Measurements from ENCODE around the gene TNRC6B. TPM values are rescaled to one million over a fixed set of nuclear protein-coding genes. Genes with fewer than 3 reads are reported as not detected.

TNRC6B gene
- total RNA-seq, 4 donors from 2014 or later = 34.5 to 57.0 (median 45.4) TPM

GRCh38 chr22:40342521-40342920 is 164.8 kb downstream of the TNRC6B start:
- 52% methylated on average over 9 of the region's 9 CpGs for WGBS
- H3K27me3 ChIP-seq = no peaks in the 10 kb centered on the region
- DNase-seq (ENCODE audit: extremely low spot score) = no peak
- intact Hi-C loops (cut with DNase I) = no loop called here
- H3K36me3 ChIP-seq = no peaks in the 10 kb centered on the region
- H3K4me1 ChIP-seq = peaks cover 11 to 18% (median 17%) of the 10 kb centered on the region in 4 donors
- H3K9me3 ChIP-seq = no peaks in the 10 kb centered on the region
- H3K27ac ChIP-seq (replicated peaks in 1 of 4) = no peak overlapping the region
- TF ChIP-seq POLR2AphosphoS5 (IDR thresholded peaks at IDR 0.05) (no peak), EP300 (IDR thresholded peaks at IDR 0.05) (no peak), POLR2A (IDR thresholded peaks at IDR 0.05; ENCODE audit: low read depth) (no peak), CTCF (IDR thresholded peaks at IDR 0.05) (no peak)
- no peak overlapping the region for H3K4me3 ChIP-seq

- intact Hi-C loops (cut with DNase I) = loop anchor here (5.0 kb wide), 1 partner anchor 813 kb away; the partner anchor contains the start of gene RPS19BP1
- TF ChIP-seq POLR2A (IDR thresholded peaks at IDR 0.05; ENCODE audit: low read depth) (no peak), EP300 (IDR thresholded peaks at IDR 0.05) (no peak), POLR2AphosphoS5 (IDR thresholded peaks at IDR 0.05) (no peak), CTCF (IDR thresholded peaks at IDR 0.05) (no peak)
- H3K4me1 ChIP-seq = peaks cover 20 to 32% (median 29%) of the 10 kb centered on the region in 4 donors
- H3K4me3 ChIP-seq = peak overlapping the region; percentile 67 to 93 (median 81)
- no peak for DNase-seq (ENCODE audit: extremely low spot score)
- WGBS = 79% methylated on average over 4 of the region's 6 CpGs
- H3K36me3 ChIP-seq = peaks cover 7 to 21% (median 15%) of the 10 kb centered on the region in 4 donors
- H3K27ac ChIP-seq (replicated peaks in 1 of 4) = peak overlapping the region; percentile 86 to 90 (median 88)
- H3K9me3 ChIP-seq = no peaks in the 10 kb centered on the region
- no peaks in the 10 kb centered on the region for H3K27me3 ChIP-seq
Observed at GRCh38 chr22:40345271-40345670, 167.5 kb downstream of the TNRC6B start.

GRCh38 chr22:40345815-40346184 is 168.1 kb downstream of the TNRC6B start:
- no peak for DNase-seq (ENCODE audit: extremely low spot score)
- no peaks in the 10 kb centered on the region for H3K9me3 ChIP-seq
- WGBS = 2% methylated on average over 20 of the region's 20 CpGs
- H3K27me3 ChIP-seq = no peaks in the 10 kb centered on the region
- H3K4me3 ChIP-seq = peak overlapping the region; percentile 67 to 93 (median 81)
- TF ChIP-seq POLR2A (IDR thresholded peaks at IDR 0.05; ENCODE audit: low read depth) = no peak
- no peak for TF ChIP-seq POLR2AphosphoS5 (IDR thresholded peaks at IDR 0.05)
- H3K36me3 ChIP-seq = peaks cover 12 to 26% (median 20%) of the 10 kb centered on the region in 4 donors
- H3K4me1 ChIP-seq = peaks cover 20 to 32% (median 29%) of the 10 kb centered on the region in 4 donors
- intact Hi-C loops (cut with DNase I) = loop anchor here (2.0 to 5.0 kb wide), 2 partner anchors 301 to 813 kb away; partner anchors contain the start of gene RPS19BP1
- peak overlapping the region; percentile 86 to 90 (median 88) for H3K27ac ChIP-seq (replicated peaks in 1 of 4)

- H3K4me3 ChIP-seq = peak within 1 kb of the TSS; percentile 67 to 93 (median 81)
- peak within 1 kb of the TSS; percentile 86 to 90 (median 88) for H3K27ac ChIP-seq (replicated peaks in 1 of 4)
- 0% methylated on average over 20 of the region's 65 CpGs for WGBS
- H3K36me3 ChIP-seq = peaks cover 18 to 32% (median 27%) of the 10 kb centered on the region in 4 donors
- H3K27me3 ChIP-seq = no peaks in the 10 kb centered on the region
- peaks cover 20 to 32% (median 29%) of the 10 kb centered on the region in 4 donors for H3K4me1 ChIP-seq
- H3K9me3 ChIP-seq = no peaks in the 10 kb centered on the region
- intact Hi-C loops (cut with DNase I) = loop anchor here (2.0 to 5.0 kb wide), 2 partner anchors 302 to 814 kb away; partner anchors contain the start of gene RPS19BP1
- TF ChIP-seq POLR2AphosphoS5 (IDR thresholded peaks at IDR 0.05) = peak; percentile 92 to 97
- TF ChIP-seq CTCF (IDR thresholded peaks at IDR 0.05) = peak in 2 of 3 experiments; percentile 9 to 34
- no peak for TF ChIP-seq EP300 (IDR thresholded peaks at IDR 0.05)
- TF ChIP-seq POLR2A (IDR thresholded peaks at IDR 0.05; ENCODE audit: low read depth) = peak; percentile 91
- peak; percentile 97 for DNase-seq (ENCODE audit: extremely low spot score)
Observed at GRCh38 chr22:40346185-40347118, 168.7 kb downstream of the TNRC6B start, which contains the start of gene ADSL. TSS of gene ADSL (plus strand) at chr22:40346500. CDS start at chr22:40346559, 59 bp downstream.

- H3K4me3 ChIP-seq = peak overlapping the region; percentile 67 to 93 (median 81)
- intact Hi-C loops (cut with DNase I) = loop anchor here (2.0 to 5.0 kb wide), 2 partner anchors 302 to 815 kb away; partner anchors contain the start of gene RPS19BP1
- WGBS = 20% methylated on average over 10 of the region's 10 CpGs
Observed at GRCh38 chr22:40347300-40347699, 169.6 kb downstream of the TNRC6B start.

More at GRCh38 chr22:40347300-40347699, 169.6 kb downstream of the TNRC6B start:
- no peak for TF ChIP-seq CTCF (IDR thresholded peaks at IDR 0.05)
- TF ChIP-seq POLR2A (IDR thresholded peaks at IDR 0.05; ENCODE audit: low read depth) = no peak
- TF ChIP-seq EP300 (IDR thresholded peaks at IDR 0.05) = no peak
- no peak for TF ChIP-seq POLR2AphosphoS5 (IDR thresholded peaks at IDR 0.05)
- DNase-seq (ENCODE audit: extremely low spot score) = no peak
- Histone ChIP-seq H3K27me3 (no peaks in the 10 kb centered on the region), H3K27ac (replicated peaks in 1 of 4) (peak overlapping the region; percentile 86 to 90 (median 88)), H3K36me3 (peaks cover 21 to 41% (median 35%) of the 10 kb centered on the region in 4 donors), H3K4me1 (peaks cover 20 to 32% (median 29%) of the 10 kb centered on the region in 4 donors), H3K9me3 (no peaks in the 10 kb centered on the region)
